ENCODE measurements around the gene CDC42SE1.

Gene CDC42SE1

GRCh38 chr1:151051356-151052009 lies 7.9 kb downstream of the CDC42SE1 start:
- DNase-seq: no peak

- no peak for DNase-seq
These were observed 9.3 kb downstream of the CDC42SE1 start for GRCh38 chr1:151050051-151050688.

GRCh38 chr1:151049458-151049857 lies 10.0 kb downstream of the CDC42SE1 start:
- no peak for DNase-seq

- DNase-seq: no peak
These were observed 10.8 kb downstream of the CDC42SE1 start for GRCh38 chr1:151048645-151049032.

GRCh38 chr1:151047925-151048644 lies 11.3 kb downstream of the CDC42SE1 start:
- DNase-seq: peak; percentile 24

- DNase-seq: peak; percentile 32
These were observed 11.9 kb downstream of the CDC42SE1 start, which contains the start of gene C1orf56 for GRCh38 chr1:151047591-151047924. C1orf56 (plus strand) TSS chr1:151047751; CDS start chr1:151047848, 97 bp downstream.

GRCh38 chr1:151043163-151043562 lies 16.3 kb downstream of the CDC42SE1 start:
- no peak for DNase-seq

- no peak for DNase-seq
These were observed 19.9 kb downstream of the CDC42SE1 start for GRCh38 chr1:151039521-151039920.

GRCh38 chr1:151037032-151037431 lies 22.4 kb downstream of the CDC42SE1 start:
- no peak for DNase-seq

GRCh38 chr1:151036356-151036755 lies 23.1 kb downstream of the CDC42SE1 start, which contains the start of gene BNIPL:
BNIPL (plus strand) TSS chr1:151036586; CDS start chr1:151036726, 140 bp downstream.
- no peak for DNase-seq

GRCh38 chr1:151035167-151035566 lies 24.3 kb downstream of the CDC42SE1 start:
- no peak for DNase-seq

GRCh38 chr1:151032164-151032563 lies 27.3 kb downstream of the CDC42SE1 start:
- no peak for DNase-seq

- DNase-seq: no peak
These were observed 33.0 kb downstream of the CDC42SE1 start for GRCh38 chr1:151026460-151026859.

GRCh38 chr1:151024540-151025146 lies 34.8 kb downstream of the CDC42SE1 start:
- DNase-seq: peak; percentile 23

- DNase-seq: no peak
These were observed 45.9 kb downstream of the CDC42SE1 start for GRCh38 chr1:151013518-151013917.

GRCh38 chr1:151012684-151013471 lies 46.5 kb downstream of the CDC42SE1 start:
- no peak for DNase-seq

- DNase-seq: no peak
These were observed 48.1 kb downstream of the CDC42SE1 start for GRCh38 chr1:151011154-151011850.

GRCh38 chr1:151010346-151010726 lies 49.1 kb downstream of the CDC42SE1 start:
- no peak for DNase-seq

GRCh38 chr1:151009674-151010345 lies 49.6 kb downstream of the CDC42SE1 start:
- DNase-seq: no peak

- no peak for DNase-seq
These were observed 50.2 kb downstream of the CDC42SE1 start for GRCh38 chr1:151009206-151009587.

Data from NCI-H446 treated with DMSO at 0.1 percent for 48 hours (cell line).